HepG2 (cell line): ENCODE measurements around the gene DPT. TPM values are rescaled to one million over a fixed set of nuclear protein-coding genes. Genes with fewer than 3 reads are reported as not detected.

ENCODE experiments used
- ATAC-seq: fragments of 200-7000 bp; cut with Tn5 transposase; 3 replicates; pipeline ENCODE4 v1.9.1; 2020; ENCODE audit warnings: mild to moderate bottlenecking, moderate library complexity
- BruUV-seq: library from RNA; stranded (reverse); fragments of 400-500 nt; replicated peaks from 2 replicates; lab custom pipeline; 2021; lab: Mats Ljungman, UMichigan
- CTCF ChIA-PET: fragments of 300-600 bp; formaldehyde crosslinking; extraction: SDS; loops from one replicate; lab custom pipeline; 2021; ENCODE audit warnings: low total read pairs, inconsistent platforms, low intra/inter-chr PET ratio; lab: Yijun Ruan, JAX
- POLR2A ChIA-PET: fragments of 350-600 bp; sonication (Branson Sonifier 250); formaldehyde crosslinking; loops from one replicate; lab custom pipeline; 2020; ENCODE audit warnings: antibody characterized with exemption, inconsistent platforms; lab: Yijun Ruan, JAX
- DNase-seq: peaks from one replicate; pipeline ENCODE4 v3.0.0-alpha.2; 2015; ENCODE audit warnings: low spot score
- FAIRE-seq: peaks from 3 replicates; lab custom pipeline; 2011; peaks lifted over from hg19 to GRCh38; lab: Jason Lieb, UNC
- H2AFZ ChIP-seq: one replicate; pipeline ENCODE4 v1.6.1; 2011; ENCODE audit warnings: low read length, inconsistent platforms
- H3K27ac ChIP-seq: fragments of 300-600 bp; 3 replicates; pipeline ENCODE4 v1.8.0; 2011; ENCODE audit warnings: mixed run types, mild to moderate bottlenecking, mixed read lengths, low read length, inconsistent platforms; ENCODE audit not compliant: insufficient read depth; ENCODE audit errors: extremely low read length
- H3K27me3 ChIP-seq, 2 experiments: fragments of 200-600 bp in 1 of 2; 2 replicates in 1 of 2; 3 replicates in 1 of 2; pipeline versions ENCODE4 v1.6.0 to v1.8.0; 2011; ENCODE audit warnings: low read length in 2 of 2, mild to moderate bottlenecking in 2 of 2, moderate library complexity in 2 of 2, inconsistent platforms in 1 of 2; ENCODE audit not compliant: insufficient read depth in 2 of 2, control insufficient read depth in 1 of 2
- H3K36me3 ChIP-seq, 2 experiments: fragments of 200-600 bp in 1 of 2; replicated peaks in 1 of 2; 2 replicates in 1 of 2; 3 replicates in 1 of 2; pipeline versions ENCODE4 v1.5.1 to v1.8.0; 2011; ENCODE audit warnings: low read length in 2 of 2, inconsistent platforms in 1 of 2; ENCODE audit not compliant: insufficient read depth in 2 of 2, control insufficient read depth in 1 of 2
- H3K4me1 ChIP-seq: 2 replicates; pipeline ENCODE4 v1.5.1; 2012; ENCODE audit warnings: low read length, inconsistent platforms; ENCODE audit not compliant: insufficient read depth
- H3K4me2 ChIP-seq: 2 replicates; pipeline ENCODE4 v1.6.0; 2011; ENCODE audit warnings: low read depth, low read length, inconsistent platforms
- H3K4me3 ChIP-seq, 3 experiments: fragments of 200-600 bp in 1 of 3; sonication (generic), shearing (Covaris generic) in 1 of 3; replicated peaks in 1 of 3; 2 replicates each; pipeline ENCODE4 v1.5.1; 2011 to 2016; ENCODE audit warnings: low read length in 3 of 3, inconsistent platforms in 2 of 3, low read depth in 2 of 3, mild to moderate bottlenecking in 2 of 3, control low read depth in 1 of 3, mixed read lengths in 1 of 3; ENCODE audit not compliant: insufficient read depth in 1 of 3
- H3K79me2 ChIP-seq: one replicate; pipeline ENCODE4 v1.6.1; 2011; ENCODE audit warnings: low read length, inconsistent platforms; ENCODE audit not compliant: insufficient read depth
- H3K9ac ChIP-seq: 2 replicates; pipeline ENCODE4 v1.6.0; 2011; ENCODE audit warnings: mild to moderate bottlenecking, low read depth, low read length, inconsistent platforms; ENCODE audit not compliant: insufficient read depth
- H3K9me3 ChIP-seq: 2 replicates; pipeline ENCODE4 v1.5.1; 2012; ENCODE audit warnings: mild to moderate bottlenecking, low read length
- H4K20me1 ChIP-seq: 2 replicates; pipeline ENCODE4 v1.6.0; 2011; ENCODE audit warnings: inconsistent platforms, mild to moderate bottlenecking, low read length, moderate library complexity; ENCODE audit not compliant: insufficient read depth
- ATF7-NPFF ChIP-seq: sonication (generic); formaldehyde crosslinking; IDR thresholded peaks from 2 replicates; pipeline ENCODE4 v1.8.1; 2023; ENCODE audit warnings: mild to moderate bottlenecking, low read depth, missing genetic modification reagents, moderate library complexity
- CBX5 ChIP-seq: sonication (generic); formaldehyde crosslinking; IDR thresholded peaks from 2 replicates; pipeline ENCODE4 v1.4.0; 2020; ENCODE audit warnings: missing genetic modification reagents, borderline replicate concordance
- FLYWCH1 ChIP-seq: sonication (generic); formaldehyde crosslinking; IDR thresholded peaks from 2 replicates; pipeline ENCODE4 v1.8.1; 2023; ENCODE audit warnings: mild to moderate bottlenecking, missing genetic modification reagents
- FOSL2 ChIP-seq: sonication (generic); formaldehyde crosslinking; IDR thresholded peaks from 2 replicates; pipeline ENCODE4 v1.4.0; 2020; ENCODE audit warnings: missing genetic modification reagents
- GLI4 ChIP-seq: sonication (generic); formaldehyde crosslinking; IDR thresholded peaks from 2 replicates; pipeline ENCODE4 v1.5.1; 2020; ENCODE audit warnings: missing genetic modification reagents, mild to moderate bottlenecking, moderate library complexity, borderline replicate concordance
- JUNB ChIP-seq: sonication (generic); formaldehyde crosslinking; IDR thresholded peaks from 2 replicates; pipeline ENCODE4 v1.8.0; 2022; ENCODE audit warnings: missing genetic modification reagents, mild to moderate bottlenecking, borderline replicate concordance
- KAT7 ChIP-seq: IDR thresholded peaks from 2 replicates; pipeline ENCODE4 v1.6.1; 2018; ENCODE audit warnings: borderline replicate concordance, missing compliant biosample characterization
- MAFF ChIP-seq: IDR thresholded peaks from 2 replicates; pipeline ENCODE4 v1.6.1; 2011; ENCODE audit warnings: low read depth, low read length, improper control_type of control experiment
- NKX3-1 ChIP-seq: sonication (generic); formaldehyde crosslinking; IDR thresholded peaks from 2 replicates; pipeline ENCODE4 v1.5.0; 2020; ENCODE audit warnings: missing genetic modification reagents
- PHF5A ChIP-seq: IDR thresholded peaks from one replicate; pipeline ENCODE4 v1.6.1; 2018; ENCODE audit warnings: low read depth, missing genetic modification reagents; ENCODE audit not compliant: unreplicated experiment
- SMAD1 ChIP-seq: sonication (generic); formaldehyde crosslinking; IDR thresholded peaks from 2 replicates; pipeline ENCODE4 v1.4.0; 2020; ENCODE audit warnings: missing genetic modification reagents, low read depth, mild to moderate bottlenecking, borderline replicate concordance
- ZBTB38 ChIP-seq: sonication (generic); formaldehyde crosslinking; IDR thresholded peaks from 2 replicates; pipeline ENCODE4 v1.5.1; 2020; ENCODE audit warnings: mild to moderate bottlenecking, missing genetic modification reagents
- ZBTB42 ChIP-seq: sonication (generic); formaldehyde crosslinking; IDR thresholded peaks from 2 replicates; pipeline ENCODE4 v1.5.0; 2020; ENCODE audit warnings: mild to moderate bottlenecking, missing genetic modification reagents
- ZNF326 ChIP-seq: sonication (generic); formaldehyde crosslinking; IDR thresholded peaks from 2 replicates; pipeline ENCODE4 v1.4.0; 2020; ENCODE audit warnings: missing genetic modification reagents, borderline replicate concordance
- ZNF607 ChIP-seq: sonication (generic); formaldehyde crosslinking; IDR thresholded peaks from 2 replicates; pipeline ENCODE4 v1.5.1; 2020; ENCODE audit warnings: missing genetic modification reagents, mild to moderate bottlenecking, borderline replicate concordance
- ZNF619 ChIP-seq: sonication (generic); formaldehyde crosslinking; IDR thresholded peaks from 2 replicates; pipeline ENCODE4 v1.4.0; 2020; ENCODE audit warnings: mild to moderate bottlenecking, missing genetic modification reagents
- ZSCAN9 ChIP-seq: IDR thresholded peaks from 2 replicates; pipeline ENCODE4 v1.6.1; 2016; ENCODE audit warnings: borderline replicate concordance
- WGBS: methylation state at CpG from one replicate; pipeline ENCODE4 v1.1.6; 2017; ENCODE audit warnings: low lambda C conversion rate; 5-methylcytosine and 5-hydroxymethylcytosine counted together
- in situ Hi-C: cut with HindIII; loops from 2 replicates; pipeline ENCODE4 v1.10.0; 2017; ENCODE audit warnings: low pct_unique_long_range_greater_than_20kb; ENCODE audit not compliant: extremely low pct_ligation_motif_present
- intact Hi-C: fragments of 100-400 bp; cut with micrococcal nuclease; formaldehyde crosslinking; loops from one replicate; pipeline ENCODE4 v1.10.0; 2022; ENCODE audit not compliant: unreplicated experiment
- polyA plus RNA-seq, 8 experiments: library from polyadenylated mRNA; depleted of rRNA in 3 of 8; stranded (reverse) in 7 of 8; unstranded in 1 of 8; fragments of >200 nt; fragmentation: Illumina TruSeq in 4 of 8; extraction: Trizol in 4 of 8; gene quantifications; 2 replicates each; pipeline versions ENCODE4 v1.2.1 to v1.2.3, GENCODE V29; 2011 to 2016; ENCODE audit warnings: low read depth in 4 of 8, missing spikeins in 1 of 8, mixed read lengths in 1 of 8; ENCODE audit not compliant: insufficient read depth in 1 of 8
- total RNA-seq, 5 experiments: library from RNA; depleted of rRNA; stranded (reverse); fragments of >200 nt; fragmentation: Illumina TruSeq; extraction: Trizol; gene quantifications; 2 replicates each; pipeline ENCODE4 v1.2.3, GENCODE V29; 2016; ENCODE audit warnings: low read depth in 1 of 5
- TF ChIP-seq, protein P1 (sequence below): IDR thresholded peaks from 2 replicates; pipeline ENCODE4 v1.6.1; 2016; ENCODE audit warnings: low read depth
- TF ChIP-seq, protein P2 (sequence below): sonication (generic); formaldehyde crosslinking; IDR thresholded peaks from 2 replicates; pipeline ENCODE4 v1.4.0; 2020; ENCODE audit warnings: missing genetic modification reagents

Gene DPT
- total and polyA plus RNA-seq, 2 of the 13 experiments (the other 11 are each of a cell fraction or from before 2014, with no cell fraction given) = 0.04 TPM; not detected in 1

DNA sequence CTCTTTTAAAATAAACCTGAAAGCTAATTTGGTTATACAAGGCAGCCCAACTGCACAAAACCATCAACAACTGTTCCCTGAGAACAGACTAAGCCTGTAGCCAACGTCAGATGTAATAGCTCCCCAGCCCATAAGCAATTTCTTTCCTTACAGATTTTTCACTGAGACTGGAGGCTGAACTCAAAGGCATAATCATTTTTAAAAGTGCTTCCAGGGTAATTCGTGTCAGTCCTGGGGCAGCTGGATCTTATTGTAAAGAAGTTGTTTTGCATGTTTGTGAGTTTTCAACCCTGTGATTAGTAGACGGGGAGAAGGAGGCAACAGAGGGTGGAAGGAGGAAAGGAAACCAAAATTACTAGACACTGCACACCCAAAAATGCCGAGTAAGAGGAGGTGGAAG lies 3.2 kb downstream of the DPT start:
- H3K4me1 ChIP-seq = peaks cover 12% of the 10 kb centered on the region; the same call in 1 of the 2 replicates
- no peak overlapping the region for H3K27ac ChIP-seq
- H4K20me1 ChIP-seq = no peaks in the 10 kb centered on the region
- H3K36me3 ChIP-seq = no peaks in the 10 kb centered on the region
- H3K9ac ChIP-seq = no peak overlapping the region
- no peak for FAIRE-seq
- POLR2A ChIA-PET = no interaction called here
- intact Hi-C loops = no loop called here
- DNase-seq = no peak
- no peak overlapping the region for H3K4me3 ChIP-seq
- no peaks in the 10 kb centered on the region for H3K9me3 ChIP-seq
- ATAC-seq = no peak
- CTCF ChIA-PET = no interaction called here
- WGBS = 16% methylated on average over 4 of the region's 4 CpGs
- H2AFZ ChIP-seq = no peak overlapping the region
- BruUV-seq = no TSS peak
- H3K79me2 ChIP-seq = no peaks in the 10 kb centered on the region
- no peak for TF ChIP-seq ZBTB38 (CRISPR knock-in tag)
- no peak for TF ChIP-seq PHF5A (CRISPR knock-in tag)
- TF ChIP-seq ATF7-NPFF = no peak
- TF ChIP-seq, protein P1, sequence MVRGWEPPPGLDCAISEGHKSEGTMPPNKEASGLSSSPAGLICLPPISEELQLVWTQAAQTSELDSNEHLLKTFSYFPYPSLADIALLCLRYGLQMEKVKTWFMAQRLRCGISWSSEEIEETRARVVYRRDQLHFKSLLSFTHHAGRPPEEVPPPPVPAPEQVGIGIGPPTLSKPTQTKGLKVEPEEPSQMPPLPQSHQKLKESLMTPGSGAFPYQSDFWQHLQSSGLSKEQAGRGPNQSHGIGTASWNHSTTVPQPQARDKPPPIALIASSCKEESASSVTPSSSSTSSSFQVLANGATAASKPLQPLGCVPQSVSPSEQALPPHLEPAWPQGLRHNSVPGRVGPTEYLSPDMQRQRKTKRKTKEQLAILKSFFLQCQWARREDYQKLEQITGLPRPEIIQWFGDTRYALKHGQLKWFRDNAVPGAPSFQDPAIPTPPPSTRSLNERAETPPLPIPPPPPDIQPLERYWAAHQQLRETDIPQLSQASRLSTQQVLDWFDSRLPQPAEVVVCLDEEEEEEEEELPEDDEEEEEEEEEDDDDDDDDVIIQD (CRISPR knock-in tag) = no peak
- TF ChIP-seq, protein P2, sequence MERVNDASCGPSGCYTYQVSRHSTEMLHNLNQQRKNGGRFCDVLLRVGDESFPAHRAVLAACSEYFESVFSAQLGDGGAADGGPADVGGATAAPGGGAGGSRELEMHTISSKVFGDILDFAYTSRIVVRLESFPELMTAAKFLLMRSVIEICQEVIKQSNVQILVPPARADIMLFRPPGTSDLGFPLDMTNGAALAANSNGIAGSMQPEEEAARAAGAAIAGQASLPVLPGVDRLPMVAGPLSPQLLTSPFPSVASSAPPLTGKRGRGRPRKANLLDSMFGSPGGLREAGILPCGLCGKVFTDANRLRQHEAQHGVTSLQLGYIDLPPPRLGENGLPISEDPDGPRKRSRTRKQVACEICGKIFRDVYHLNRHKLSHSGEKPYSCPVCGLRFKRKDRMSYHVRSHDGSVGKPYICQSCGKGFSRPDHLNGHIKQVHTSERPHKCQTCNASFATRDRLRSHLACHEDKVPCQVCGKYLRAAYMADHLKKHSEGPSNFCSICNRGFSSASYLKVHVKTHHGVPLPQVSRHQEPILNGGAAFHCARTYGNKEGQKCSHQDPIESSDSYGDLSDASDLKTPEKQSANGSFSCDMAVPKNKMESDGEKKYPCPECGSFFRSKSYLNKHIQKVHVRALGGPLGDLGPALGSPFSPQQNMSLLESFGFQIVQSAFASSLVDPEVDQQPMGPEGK = no peak
- no peak for TF ChIP-seq JUNB
- no peak for TF ChIP-seq ZNF607 (CRISPR knock-in tag)
- TF ChIP-seq ZNF326 (CRISPR knock-in tag) = no peak
- TF ChIP-seq ZBTB42 = no peak
- TF ChIP-seq CBX5 (CRISPR knock-in tag) = no peak
- TF ChIP-seq ZSCAN9 (CRISPR knock-in tag) = no peak
- TF ChIP-seq SMAD1 (CRISPR knock-in tag) = no peak
- no peak for TF ChIP-seq KAT7 (CRISPR knock-in tag)
- no peak for TF ChIP-seq NKX3-1 (CRISPR knock-in tag)
- no peak for TF ChIP-seq MAFF
- no peak for TF ChIP-seq FOSL2
- no peak for TF ChIP-seq GLI4 (CRISPR knock-in tag)
- TF ChIP-seq ZNF619 (CRISPR knock-in tag) = no peak
- TF ChIP-seq FLYWCH1 (CRISPR knock-in tag) = no peak
- no peak overlapping the region for H3K4me2 ChIP-seq
- in situ Hi-C loops = loop anchor here (10.0 kb wide), 1 partner anchor 61 kb away; no protein-coding TSS in a partner anchor
- H3K27me3 ChIP-seq = peaks cover 0 to 24% of the 10 kb centered on the region in 2 experiments; a peak in 3 of 5 replicates
